Fibroblast of lung (primary cell): ENCODE measurements around the gene CCDC88C. TPM values are rescaled to one million over a fixed set of nuclear protein-coding genes. Genes with fewer than 3 reads are reported as not detected.

Experiments
- DNase-seq, 2 donors: peaks; one replicate each; pipeline versions ENCODE4 v3.0.0 to v3.0.0-alpha.2; 2010; ENCODE audit warnings: low read depth in 2 of 2
- H2AFZ ChIP-seq: 2 replicates; pipeline ENCODE4 v1.5.1; 2012; ENCODE audit warnings: low read length, control low read depth, inconsistent platforms
- H3K27ac ChIP-seq: 2 replicates; pipeline ENCODE4 v1.5.1; 2011; ENCODE audit warnings: low read length, control low read depth; ENCODE audit not compliant: insufficient read depth
- H3K27me3 ChIP-seq: 2 replicates; pipeline ENCODE4 v1.5.1; 2011; ENCODE audit warnings: mild to moderate bottlenecking, low read length; ENCODE audit not compliant: control insufficient read depth, insufficient read depth
- H3K36me3 ChIP-seq: 2 replicates; pipeline ENCODE4 v1.5.1; 2011; ENCODE audit warnings: low read length; ENCODE audit not compliant: control insufficient read depth, insufficient read depth
- H3K4me1 ChIP-seq: 2 replicates; pipeline ENCODE4 v1.5.1; 2011; ENCODE audit warnings: low read length; ENCODE audit not compliant: control insufficient read depth, insufficient read depth; ENCODE audit errors: extremely low read depth
- H3K4me2 ChIP-seq: 2 replicates; pipeline ENCODE4 v1.5.1; 2011; ENCODE audit warnings: low read length, control low read depth; ENCODE audit not compliant: insufficient read depth; ENCODE audit errors: extremely low read depth
- H3K4me3 ChIP-seq, 4 experiments: fragments of 200-600 bp in 1 of 4; sonication (generic) in 1 of 4; replicated peaks in 1 of 4; 2 replicates each; pipeline ENCODE4 v1.5.1; 2011 to 2016; ENCODE audit warnings: low read length in 4 of 4, low read depth in 3 of 4, mild to moderate bottlenecking in 3 of 4, control low read depth in 2 of 4, inconsistent platforms in 1 of 4, mixed read lengths in 1 of 4; ENCODE audit not compliant: insufficient read depth in 1 of 4; ENCODE audit errors: control extremely low read depth in 1 of 4
- H3K79me2 ChIP-seq: 2 replicates; pipeline ENCODE4 v1.5.1; 2012; ENCODE audit warnings: mild to moderate bottlenecking, low read length, inconsistent platforms; ENCODE audit not compliant: control insufficient read depth, insufficient read depth
- H3K9ac ChIP-seq: 2 replicates; pipeline ENCODE4 v1.5.1; 2011; ENCODE audit warnings: mild to moderate bottlenecking, low read length, control low read depth; ENCODE audit not compliant: insufficient read depth
- H3K9me3 ChIP-seq: 2 replicates; pipeline ENCODE4 v1.5.1; 2012; ENCODE audit warnings: low read depth, low read length; ENCODE audit not compliant: control insufficient read depth, insufficient read depth
- H4K20me1 ChIP-seq: 2 replicates; pipeline ENCODE4 v1.5.1; 2011; ENCODE audit warnings: low read length; ENCODE audit not compliant: control insufficient read depth, insufficient read depth; ENCODE audit errors: extremely low read depth
- CTCF ChIP-seq, 2 donors: IDR thresholded peaks in 1 of 2; conservative IDR thresholded peaks in 1 of 2; 1 replicate in 1 of 2; 2 replicates in 1 of 2; pipeline ENCODE4 v1.5.1; 2011 to 2012; ENCODE audit warnings: low read length in 2 of 2, control low read depth in 1 of 2, inconsistent platforms in 1 of 2, low read depth in 1 of 2, mild to moderate bottlenecking in 1 of 2
- EZH2 ChIP-seq: IDR thresholded peaks from 2 replicates; pipeline ENCODE4 v1.5.1; 2012; ENCODE audit warnings: low read length, control low read depth, mild to moderate bottlenecking; ENCODE audit errors: missing control alignments
- polyA plus RNA-seq, 2 donors: library from polyadenylated mRNA; depleted of rRNA in 1 of 2; stranded (reverse) in 1 of 2; unstranded in 1 of 2; fragments of >200 nt; gene quantifications; 2 replicates each; pipeline ENCODE4 v1.2.1, GENCODE V29; 2011 to 2012; ENCODE audit warnings: missing spikeins in 1 of 2
- total RNA-seq: library from RNA; depleted of rRNA; stranded (reverse); fragments of >200 nt; gene quantifications from 2 replicates; pipeline ENCODE4 v1.2.1, GENCODE V29; 2014

CCDC88C gene
- total and polyA plus RNA-seq, 2 donors (not counting 1 experiment from before 2014, with no cell fraction given): 0.02 to 0.17 TPM

DNA sequence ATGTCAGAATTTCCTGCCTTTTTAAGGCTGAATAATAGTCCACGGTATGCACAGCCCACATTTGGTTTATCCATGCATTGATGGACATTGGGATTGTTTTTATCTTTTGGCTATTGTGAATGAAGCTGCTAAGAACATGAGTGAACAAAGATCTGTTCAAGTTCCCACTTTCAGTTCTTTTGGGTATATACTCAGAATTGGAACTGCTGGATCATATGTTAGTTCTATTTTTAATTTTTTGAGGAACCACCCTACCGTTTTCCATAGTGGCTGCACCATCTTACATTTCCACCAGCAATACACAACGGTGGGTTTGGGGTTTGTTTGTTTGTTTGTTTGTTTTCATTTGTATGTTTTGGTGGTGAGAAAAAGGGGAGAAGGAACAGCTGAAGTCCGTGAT lies 179.5 kb downstream of the CCDC88C start:
- no peaks in the 10 kb centered on the region for H3K9me3 ChIP-seq
- no peak overlapping the region for H3K4me2 ChIP-seq
- H3K4me1 ChIP-seq: peaks cover 2% of the 10 kb centered on the region
- TF ChIP-seq CTCF (conservative IDR thresholded peaks at IDR 0.05 in 1 of 2, IDR thresholded peaks at IDR 0.05 in 1 of 2; ENCODE audit: low read depth in 1 of 2, low read length in 2 of 2) (no peak), EZH2 (no peak)
- H3K27ac ChIP-seq: no peak overlapping the region
- H2AFZ ChIP-seq: no peak overlapping the region
- no peaks in the 10 kb centered on the region for H4K20me1 ChIP-seq
- no peak for DNase-seq
- no peak overlapping the region for H3K9ac ChIP-seq
- no peak overlapping the region for H3K4me3 ChIP-seq
- no peaks in the 10 kb centered on the region for H3K36me3 ChIP-seq
- no peaks in the 10 kb centered on the region for H3K27me3 ChIP-seq
- no peaks in the 10 kb centered on the region for H3K79me2 ChIP-seq

- Histone ChIP-seq H3K4me2 (no peak overlapping the region), H3K4me3 (no peak overlapping the region), H3K36me3 (no peaks in the 10 kb centered on the region), H2AFZ (no peak overlapping the region), H3K9ac (no peak overlapping the region), H3K9me3 (no peaks in the 10 kb centered on the region), H3K79me2 (no peaks in the 10 kb centered on the region), H3K27me3 (no peaks in the 10 kb centered on the region), H3K4me1 (no peaks in the 10 kb centered on the region), H3K27ac (no peak overlapping the region), H4K20me1 (no peaks in the 10 kb centered on the region)
- DNase-seq: peak; percentile 25 to 95
- TF ChIP-seq CTCF (conservative IDR thresholded peaks at IDR 0.05 in 1 of 2, IDR thresholded peaks at IDR 0.05 in 1 of 2; ENCODE audit: low read depth in 1 of 2, low read length in 2 of 2) (no peak), EZH2 (no peak)
Observed at GRCh38 chr14:91237219-91237618, 180.4 kb downstream of the CCDC88C start.

DNA sequence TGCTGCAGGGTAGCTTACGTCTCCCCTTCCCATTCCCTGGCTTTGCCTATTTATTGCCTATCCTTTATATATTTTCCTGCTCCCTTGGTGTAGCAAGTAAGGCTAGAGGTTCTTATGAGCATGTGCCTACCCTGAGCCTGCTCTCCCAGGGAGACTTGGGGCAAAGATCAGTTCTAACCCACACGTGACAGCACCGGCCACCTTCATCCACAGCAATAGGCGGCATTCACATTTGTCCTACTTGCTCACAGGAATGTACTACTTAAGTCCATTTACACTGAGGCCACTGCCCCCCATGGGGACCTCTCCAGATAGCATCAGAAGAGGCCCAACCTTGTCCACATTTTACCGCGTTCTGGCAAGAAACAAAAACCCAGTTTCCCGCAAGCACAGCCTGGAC lies 181.8 kb downstream of the CCDC88C start:
- no peak for DNase-seq
- no peak overlapping the region for H2AFZ ChIP-seq
- H4K20me1 ChIP-seq: no peaks in the 10 kb centered on the region
- H3K79me2 ChIP-seq: no peaks in the 10 kb centered on the region
- H3K4me3 ChIP-seq: no peak overlapping the region
- H3K27ac ChIP-seq: no peak overlapping the region
- no peak overlapping the region for H3K4me2 ChIP-seq
- H3K4me1 ChIP-seq: no peaks in the 10 kb centered on the region
- no peaks in the 10 kb centered on the region for H3K36me3 ChIP-seq
- TF ChIP-seq EZH2: no peak
- no peak for TF ChIP-seq CTCF (conservative IDR thresholded peaks at IDR 0.05 in 1 of 2, IDR thresholded peaks at IDR 0.05 in 1 of 2; ENCODE audit: low read depth in 1 of 2, low read length in 2 of 2)
- H3K9ac ChIP-seq: no peak overlapping the region
- no peaks in the 10 kb centered on the region for H3K9me3 ChIP-seq
- H3K27me3 ChIP-seq: no peaks in the 10 kb centered on the region
